OCI-LY1 (cell line): Measurements from ENCODE around the gene RAN.

Source experiments
- CTCF ChIP-seq: fragments of 200-600 bp; sonication (generic), shearing (Covaris generic); IDR thresholded peaks from 2 replicates; pipeline ENCODE4 v1.5.1; 2017; ENCODE audit warnings: mild to moderate bottlenecking, antibody characterized with exemption, low read length, moderate library complexity, mixed read lengths
- EZH2 ChIP-seq: fragments of 200-600 bp; sonication (generic), shearing (Covaris generic); IDR thresholded peaks from 2 replicates; pipeline ENCODE4 v1.8.0; 2017; ENCODE audit warnings: borderline replicate concordance, mixed run types, mild to moderate bottlenecking, antibody characterized with exemption, low read length, moderate library complexity, mixed read lengths

GRCh38 chr12:130873106-130873795, 1.4 kb downstream of the RAN start:
- TF ChIP-seq CTCF (no peak), EZH2 (no peak)
